ENCODE data around the gene FEM1A. TPM values are rescaled to one million over a fixed set of nuclear protein-coding genes. Genes with fewer than 3 reads are reported as not detected.
"Not testable (repeated sequence)": the region's sequence is repeated elsewhere in the genome, so short reads cannot be mapped to it uniquely, and the experiment has no call there.

FEM1A gene
- total and polyA plus RNA-seq, 5 donors from 2014 or later = 2.2 to 11.9 (median 2.9) TPM

GRCh38 chr19:4793278-4793677, 1.7 kb downstream of the FEM1A start:
- DNase-seq; H3K9me3 ChIP-seq (ENCODE audit: control insufficient read depth in 2 of 2, low read length in 2 of 2); ATAC-seq (ENCODE audit: low read depth in 2 of 2); H3K27ac ChIP-seq (ENCODE audit: insufficient read depth, low read length, poor library complexity, severe bottlenecking); H3K27me3 Mint-ChIP-seq; H3K27me3 ChIP-seq (ENCODE audit: control insufficient read depth, insufficient read depth, low read length); H3K36me3 Mint-ChIP-seq; H3K9me3 Mint-ChIP-seq; H3K4me3 ChIP-seq (ENCODE audit: low read depth, low read length): not testable (repeated sequence)
- H3K4me3 Mint-ChIP-seq = peak overlapping the region; percentile 67 to 92 (median 80)
- H3K27ac Mint-ChIP-seq = peak overlapping the region in 2 of 3 donors; percentile 71 to 81
- H3K4me1 Mint-ChIP-seq = peaks cover 3 to 51% (median 7%) of the 10 kb centered on the region in 4 donors
- peaks cover 28% of the 10 kb centered on the region for H3K4me1 ChIP-seq (ENCODE audit: control insufficient read depth, insufficient read depth, low read length, poor library complexity, severe bottlenecking)
- peaks cover 33% of the 10 kb centered on the region for H3K36me3 ChIP-seq (ENCODE audit: control insufficient read depth, insufficient read depth, low read length)

GRCh38 chr19:4794971-4795370, 3.4 kb downstream of the FEM1A start:
- no peak for ATAC-seq (ENCODE audit: low read depth in 2 of 2)
- peaks cover 38% of the 10 kb centered on the region for H3K36me3 ChIP-seq (ENCODE audit: control insufficient read depth, insufficient read depth, low read length)
- H3K36me3 Mint-ChIP-seq = peaks cover 7% of the 10 kb centered on the region
- H3K27ac Mint-ChIP-seq = peak overlapping the region in 2 of 3 donors; percentile 36 to 49
- H3K4me1 ChIP-seq (ENCODE audit: control insufficient read depth, insufficient read depth, low read length, poor library complexity, severe bottlenecking) = peaks cover 28% of the 10 kb centered on the region
- no peak overlapping the region for H3K4me3 ChIP-seq (ENCODE audit: low read depth, low read length)
- H3K9me3 Mint-ChIP-seq = no peaks in the 10 kb centered on the region
- H3K27me3 Mint-ChIP-seq = no peaks in the 10 kb centered on the region
- peak overlapping the region in 3 of 4 donors; percentile 50 to 79 (median 55) for H3K4me3 Mint-ChIP-seq
- no peaks in the 10 kb centered on the region for H3K9me3 ChIP-seq (ENCODE audit: control insufficient read depth in 2 of 2, low read length in 2 of 2)
- H3K4me1 Mint-ChIP-seq = peaks cover 3 to 53% (median 12%) of the 10 kb centered on the region in 4 donors
- H3K27me3 ChIP-seq (ENCODE audit: control insufficient read depth, insufficient read depth, low read length) = no peaks in the 10 kb centered on the region
- no peak overlapping the region for H3K27ac ChIP-seq (ENCODE audit: insufficient read depth, low read length, poor library complexity, severe bottlenecking)
- DNase-seq = no peak

GRCh38 chr19:4795400-4795799, 3.9 kb downstream of the FEM1A start:
- Mint-ChIP-seq H3K4me3 (peak overlapping the region; percentile 44 to 59 (median 55)), H3K36me3 (peaks cover 7% of the 10 kb centered on the region), H3K4me1 (peaks cover 3 to 53% (median 12%) of the 10 kb centered on the region in 4 donors), H3K27ac (peak overlapping the region in 1 of 3 donors; percentile 49), H3K9me3 (no peaks in the 10 kb centered on the region), H3K27me3 (no peaks in the 10 kb centered on the region)
- Histone ChIP-seq H3K36me3 (ENCODE audit: control insufficient read depth, insufficient read depth, low read length) (peaks cover 38% of the 10 kb centered on the region), H3K4me3 (ENCODE audit: low read depth, low read length) (no peak overlapping the region), H3K27me3 (ENCODE audit: control insufficient read depth, insufficient read depth, low read length) (no peaks in the 10 kb centered on the region), H3K4me1 (ENCODE audit: control insufficient read depth, insufficient read depth, low read length, poor library complexity, severe bottlenecking) (peaks cover 28% of the 10 kb centered on the region), H3K9me3 (ENCODE audit: control insufficient read depth in 2 of 2, low read length in 2 of 2) (no peaks in the 10 kb centered on the region), H3K27ac (ENCODE audit: insufficient read depth, low read length, poor library complexity, severe bottlenecking) (no peak overlapping the region)
- ATAC-seq (ENCODE audit: low read depth in 2 of 2) (no peak), DNase-seq (no peak)

GRCh38 chr19:4800591-4801081, 9.1 kb downstream of the FEM1A start:
- peaks cover 3 to 19% (median 8%) of the 10 kb centered on the region in 4 donors for H3K4me1 Mint-ChIP-seq
- Histone ChIP-seq H3K4me1 (ENCODE audit: control insufficient read depth, insufficient read depth, low read length, poor library complexity, severe bottlenecking) (peaks cover 9% of the 10 kb centered on the region), H3K36me3 (ENCODE audit: control insufficient read depth, insufficient read depth, low read length) (peaks cover 13% of the 10 kb centered on the region), H3K27ac (ENCODE audit: insufficient read depth, low read length, poor library complexity, severe bottlenecking) (no peak overlapping the region), H3K4me3 (ENCODE audit: low read depth, low read length) (no peak overlapping the region), H3K9me3 (ENCODE audit: control insufficient read depth in 2 of 2, low read length in 2 of 2) (no peaks in the 10 kb centered on the region), H3K27me3 (ENCODE audit: control insufficient read depth, insufficient read depth, low read length) (no peaks in the 10 kb centered on the region)
- H3K27me3 Mint-ChIP-seq = no peaks in the 10 kb centered on the region
- no peak overlapping the region for H3K27ac Mint-ChIP-seq
- peaks cover 7% of the 10 kb centered on the region for H3K36me3 Mint-ChIP-seq
- no peak overlapping the region for H3K4me3 Mint-ChIP-seq
- no peak for ATAC-seq (ENCODE audit: low read depth in 2 of 2)
- no peak for DNase-seq
- H3K9me3 Mint-ChIP-seq = no peaks in the 10 kb centered on the region

GRCh38 chr19:4801085-4801619, 9.6 kb downstream of the FEM1A start:
- Mint-ChIP-seq H3K4me3 (no peak overlapping the region), H3K4me1 (peaks cover 3 to 14% (median 7%) of the 10 kb centered on the region in 4 donors), H3K27ac (no peak overlapping the region), H3K36me3 (peaks cover 7% of the 10 kb centered on the region), H3K9me3 (no peaks in the 10 kb centered on the region), H3K27me3 (no peaks in the 10 kb centered on the region)
- no peak overlapping the region for H3K27ac ChIP-seq (ENCODE audit: insufficient read depth, low read length, poor library complexity, severe bottlenecking)
- ATAC-seq (ENCODE audit: low read depth in 2 of 2) = no peak
- H3K4me1 ChIP-seq (ENCODE audit: control insufficient read depth, insufficient read depth, low read length, poor library complexity, severe bottlenecking) = peaks cover 5% of the 10 kb centered on the region
- H3K9me3 ChIP-seq (ENCODE audit: control insufficient read depth in 2 of 2, low read length in 2 of 2) = no peaks in the 10 kb centered on the region
- DNase-seq = no peak
- peaks cover 13% of the 10 kb centered on the region for H3K36me3 ChIP-seq (ENCODE audit: control insufficient read depth, insufficient read depth, low read length)
- no peak overlapping the region for H3K4me3 ChIP-seq (ENCODE audit: low read depth, low read length)
- no peaks in the 10 kb centered on the region for H3K27me3 ChIP-seq (ENCODE audit: control insufficient read depth, insufficient read depth, low read length)

- Histone ChIP-seq H3K36me3 (ENCODE audit: control insufficient read depth, insufficient read depth, low read length) (peaks cover 5% of the 10 kb centered on the region), H3K27me3 (ENCODE audit: control insufficient read depth, insufficient read depth, low read length) (no peaks in the 10 kb centered on the region), H3K4me1 (ENCODE audit: control insufficient read depth, insufficient read depth, low read length, poor library complexity, severe bottlenecking) (peaks cover 5% of the 10 kb centered on the region), H3K4me3 (ENCODE audit: low read depth, low read length) (no peak overlapping the region), H3K9me3 (ENCODE audit: control insufficient read depth in 2 of 2, low read length in 2 of 2) (no peaks in the 10 kb centered on the region), H3K27ac (ENCODE audit: insufficient read depth, low read length, poor library complexity, severe bottlenecking) (no peak overlapping the region)
- DNase-seq (no peak), ATAC-seq (ENCODE audit: low read depth in 2 of 2) (no peak)
- Mint-ChIP-seq H3K9me3 (no peaks in the 10 kb centered on the region), H3K27me3 (no peaks in the 10 kb centered on the region), H3K36me3 (no peaks in the 10 kb centered on the region), H3K4me1 (peaks cover 0 to 11% (median 3%) of the 10 kb centered on the region in 4 donors), H3K27ac (no peak overlapping the region), H3K4me3 (no peak overlapping the region)
Observed at GRCh38 chr19:4802711-4803110, 11.2 kb downstream of the FEM1A start.

- H3K4me1 ChIP-seq (ENCODE audit: control insufficient read depth, insufficient read depth, low read length, poor library complexity, severe bottlenecking) = peaks cover 5% of the 10 kb centered on the region
- H3K4me1 Mint-ChIP-seq = peaks cover 0 to 6% (median 2%) of the 10 kb centered on the region in 4 donors
- peak overlapping the region in 1 of 3 donors; percentile 58 for H3K27ac Mint-ChIP-seq
- H3K36me3 Mint-ChIP-seq = no peaks in the 10 kb centered on the region
- no peak overlapping the region for H3K4me3 ChIP-seq (ENCODE audit: low read depth, low read length)
- H3K36me3 ChIP-seq (ENCODE audit: control insufficient read depth, insufficient read depth, low read length) = no peaks in the 10 kb centered on the region
- ATAC-seq (ENCODE audit: low read depth in 2 of 2) = peak; percentile 63 to 86
- no peak overlapping the region for H3K4me3 Mint-ChIP-seq
- H3K27me3 Mint-ChIP-seq = no peaks in the 10 kb centered on the region
- no peaks in the 10 kb centered on the region for H3K9me3 Mint-ChIP-seq
- no peak overlapping the region for H3K27ac ChIP-seq (ENCODE audit: insufficient read depth, low read length, poor library complexity, severe bottlenecking)
- no peaks in the 10 kb centered on the region for H3K27me3 ChIP-seq (ENCODE audit: control insufficient read depth, insufficient read depth, low read length)
- no peaks in the 10 kb centered on the region for H3K9me3 ChIP-seq (ENCODE audit: control insufficient read depth in 2 of 2, low read length in 2 of 2)
- DNase-seq = peak; percentile 51 to 57 (median 54)
Observed at GRCh38 chr19:4803736-4804695, 12.5 kb downstream of the FEM1A start.

All from CD4-positive, CD25-positive, alpha-beta regulatory T cell (primary cell).